ENCODE measurements around the gene VPS33A.

The VPS33A gene

GRCh38 chr12:122200541-122201175 is 65.6 kb downstream of the VPS33A start:
- H4K20me1 ChIP-seq = peaks cover 10 to 40% (median 22%) of the 10 kb centered on the region in 11 experiments; a peak in 20 of 22 replicates
- no peak overlapping the region; a peak in 1 of 20 replicates for H3K4me3 ChIP-seq
- H3K27me3 ChIP-seq = peaks cover 42 to 62% (median 48%) of the 10 kb centered on the region in 11 experiments
- TF ChIP-seq Cebpa-rat (IDR thresholded peaks at IDR 0.05) = no peak
- H3K9ac ChIP-seq = peak overlapping the region in 6 of 11 experiments; percentile 6 to 57 (median 18); a peak in 7 of 22 replicates
- H3K27ac ChIP-seq = peak overlapping the region in 1 of 11 experiments; percentile 14; a peak in 1 of 22 replicates
- H3K4me1 ChIP-seq = peaks cover 40 to 77% (median 72%) of the 10 kb centered on the region in 10 experiments
- H3K9me3 ChIP-seq (replicated peaks in 1 of 11) = peaks cover 2 to 10% (median 4%) of the 10 kb centered on the region in 11 experiments
- no peaks in the 10 kb centered on the region for H3K36me3 ChIP-seq
- H3K4me2 ChIP-seq = peak overlapping the region; percentile 62 to 95 (median 83)

DNA sequence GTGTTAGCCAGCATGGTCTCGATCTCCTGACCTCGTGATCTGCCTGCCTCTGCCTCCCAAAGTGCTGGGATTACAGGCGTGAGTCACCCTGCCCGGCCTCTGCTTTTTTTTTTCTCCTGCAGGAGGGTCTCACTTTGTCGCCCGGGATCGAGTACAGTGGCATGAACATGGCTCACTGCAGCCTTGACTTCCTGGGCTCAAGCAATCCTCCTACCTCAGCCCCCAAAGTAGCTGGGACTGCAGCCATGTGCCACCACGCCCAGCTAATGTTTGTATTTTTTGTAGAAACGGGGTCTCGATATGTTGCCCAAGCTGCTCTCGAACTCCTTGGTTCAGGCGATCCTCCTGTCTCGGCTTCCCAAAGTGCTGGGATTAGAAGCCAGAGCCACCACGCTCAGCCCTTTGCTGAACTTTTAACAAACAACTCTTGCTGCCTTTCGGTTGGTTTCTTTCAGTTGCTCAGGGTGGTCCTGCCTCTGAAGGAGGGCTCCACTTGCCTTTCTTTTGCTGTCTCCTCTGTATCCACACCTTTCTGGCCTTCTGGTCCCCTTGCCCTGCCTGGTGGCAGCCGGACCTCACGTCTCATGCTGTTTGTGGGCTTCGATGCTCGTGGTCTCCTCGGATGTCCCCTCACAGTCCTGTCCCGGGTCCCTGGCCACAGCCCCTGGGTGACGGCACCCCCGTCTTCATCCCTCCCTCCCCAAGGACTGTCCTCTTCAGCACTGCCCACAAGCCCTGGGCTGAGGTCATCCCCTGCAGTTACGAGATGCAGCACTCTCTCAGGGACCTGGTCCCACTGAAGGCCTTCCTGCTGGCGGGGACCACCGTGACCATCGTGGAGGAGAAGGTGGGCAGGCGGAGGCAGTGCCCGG is 66.6 kb downstream of the VPS33A start:
- Histone ChIP-seq H3K27ac (no peak overlapping the region), H3K27me3 (peaks cover 32 to 53% (median 39%) of the 10 kb centered on the region in 11 experiments), H3K36me3 (no peaks in the 10 kb centered on the region), H3K4me1 (peaks cover 31 to 74% (median 70%) of the 10 kb centered on the region in 10 experiments), H3K4me2 (peak overlapping the region in 9 of 11 experiments; percentile 70 to 95 (median 85); a peak in 18 of 22 replicates), H4K20me1 (peaks cover under 1 to 31% (median 12%) of the 10 kb centered on the region in 11 experiments; a peak in 20 of 22 replicates), H3K4me3 (no peak overlapping the region), H3K9me3 (replicated peaks in 1 of 11) (peaks cover 12 to 19% (median 14%) of the 10 kb centered on the region in 11 experiments), H3K9ac (peak overlapping the region in 1 of 11 experiments; percentile 57; a peak in 3 of 22 replicates)
- TF ChIP-seq Cebpa-rat (IDR thresholded peaks at IDR 0.05) = no peak

DNA sequence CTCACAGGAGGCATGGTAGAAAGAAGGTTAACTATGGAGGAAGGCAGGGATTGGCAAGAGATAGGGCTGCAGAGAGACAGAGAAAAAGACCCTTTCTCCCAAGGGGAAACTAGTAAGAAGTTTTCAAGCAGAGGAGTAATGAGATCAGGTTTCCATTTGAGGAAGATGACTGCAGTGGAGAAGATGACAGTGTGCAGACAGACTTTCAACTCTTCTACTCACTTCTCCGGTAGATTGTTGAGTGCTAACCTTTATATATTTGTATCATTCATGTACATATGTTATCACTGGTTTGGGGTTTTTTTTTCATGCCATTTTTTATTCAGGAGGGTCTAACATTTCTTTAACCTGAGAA is 68.7 kb downstream of the VPS33A start:
- H3K9ac ChIP-seq = no peak overlapping the region
- no peak overlapping the region for H3K4me3 ChIP-seq
- TF ChIP-seq Cebpa-rat (IDR thresholded peaks at IDR 0.05) = no peak
- H3K36me3 ChIP-seq = no peaks in the 10 kb centered on the region
- peaks cover 22 to 60% (median 54%) of the 10 kb centered on the region in 10 experiments for H3K4me1 ChIP-seq
- H3K9me3 ChIP-seq (replicated peaks in 1 of 11) = peaks cover 12 to 25% (median 19%) of the 10 kb centered on the region in 11 experiments
- peaks cover 0 to 13% (median 0%) of the 10 kb centered on the region in 11 experiments; a peak in 4 of 22 replicates for H4K20me1 ChIP-seq
- peak overlapping the region; percentile 22 to 94 (median 70); a peak in 21 of 22 replicates for H3K4me2 ChIP-seq
- H3K27me3 ChIP-seq = peaks cover 11 to 32% (median 17%) of the 10 kb centered on the region in 11 experiments
- H3K27ac ChIP-seq = no peak overlapping the region

DNA sequence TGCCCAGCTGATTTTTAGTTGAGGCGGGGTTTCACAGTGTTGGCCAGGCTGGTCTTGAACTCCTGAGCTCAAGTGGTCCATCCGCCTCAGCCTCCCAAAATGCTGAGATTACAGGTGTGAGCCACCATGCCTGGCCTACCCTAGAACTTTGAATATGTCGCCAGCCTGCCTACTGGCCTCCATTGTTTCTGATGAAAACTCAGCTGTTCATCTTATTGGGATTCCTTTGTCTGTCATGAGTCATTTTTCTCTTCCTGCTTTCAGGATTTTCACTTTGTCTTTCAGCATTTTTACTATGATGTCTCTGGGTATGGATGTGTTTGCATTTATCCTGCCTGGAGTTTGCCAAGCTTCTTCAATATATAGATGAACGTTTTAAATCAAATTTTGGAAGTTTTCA is 70.9 kb downstream of the VPS33A start:
- H3K27ac ChIP-seq = no peak overlapping the region
- H3K4me3 ChIP-seq = no peak overlapping the region
- H3K9me3 ChIP-seq (replicated peaks in 1 of 11) = peaks cover 12 to 25% (median 19%) of the 10 kb centered on the region in 11 experiments
- H4K20me1 ChIP-seq = peaks cover 0 to 7% (median 0%) of the 10 kb centered on the region in 11 experiments; a peak in 3 of 22 replicates
- H3K4me1 ChIP-seq = peaks cover 10 to 57% (median 52%) of the 10 kb centered on the region in 10 experiments
- no peak overlapping the region for H3K4me2 ChIP-seq
- TF ChIP-seq Cebpa-rat (IDR thresholded peaks at IDR 0.05) = no peak
- H3K36me3 ChIP-seq = no peaks in the 10 kb centered on the region
- no peak overlapping the region for H3K9ac ChIP-seq
- H3K27me3 ChIP-seq = peaks cover 0 to 10% (median 0%) of the 10 kb centered on the region in 11 experiments; a peak in 9 of 22 replicates

DNA sequence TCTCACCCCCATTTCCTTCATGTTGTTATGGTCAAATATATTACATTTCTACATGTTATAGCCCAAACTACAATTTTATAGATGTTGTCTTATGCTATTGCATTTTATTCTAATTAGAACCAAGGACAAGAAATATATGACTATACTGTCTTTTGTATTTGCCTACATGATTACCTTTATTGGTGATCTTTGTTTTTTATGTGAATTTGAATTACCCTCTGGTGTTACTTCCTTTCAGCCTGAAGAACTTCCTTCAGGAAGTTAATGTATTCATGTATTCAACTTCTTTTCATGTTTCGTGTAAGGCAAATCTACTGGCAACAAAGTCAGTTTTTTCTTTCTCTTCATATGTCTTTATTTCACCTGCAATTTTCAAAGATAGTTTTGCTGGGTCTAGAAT is 71.5 kb downstream of the VPS33A start:
- no peak overlapping the region for H3K27ac ChIP-seq
- H3K9me3 ChIP-seq (replicated peaks in 1 of 11) = peaks cover 12 to 25% (median 19%) of the 10 kb centered on the region in 11 experiments
- peaks cover 0 to 4% (median 0%) of the 10 kb centered on the region in 11 experiments; a peak in 4 of 22 replicates for H3K27me3 ChIP-seq
- H3K4me3 ChIP-seq = no peak overlapping the region
- H3K4me1 ChIP-seq = peaks cover 9 to 53% (median 46%) of the 10 kb centered on the region in 10 experiments
- no peak overlapping the region for H3K4me2 ChIP-seq
- peaks cover 0 to 7% (median 0%) of the 10 kb centered on the region in 11 experiments; a peak in 2 of 22 replicates for H4K20me1 ChIP-seq
- no peak overlapping the region for H3K9ac ChIP-seq
- TF ChIP-seq Cebpa-rat (IDR thresholded peaks at IDR 0.05) = no peak
- H3K36me3 ChIP-seq = no peaks in the 10 kb centered on the region

DNA sequence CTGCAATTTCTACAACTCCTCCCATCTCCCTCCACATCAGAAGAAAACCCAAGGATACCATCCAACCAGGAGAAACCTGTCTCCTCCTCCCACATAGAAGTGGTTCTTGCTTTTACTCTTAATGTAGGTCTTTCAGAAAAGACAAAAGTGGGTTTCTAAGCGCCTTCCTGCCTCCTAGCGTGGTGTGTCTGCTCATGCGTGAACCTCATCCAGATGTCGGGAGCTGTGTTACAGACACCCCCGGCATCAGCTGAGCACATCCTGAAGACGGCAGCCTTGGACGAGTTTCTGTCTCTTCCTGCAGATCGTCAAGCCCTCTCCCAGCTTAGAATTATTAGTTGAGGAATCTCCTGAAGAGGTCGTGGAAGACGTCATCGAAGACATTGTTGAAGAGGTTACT is 73.9 kb downstream of the VPS33A start:
- peak overlapping the region in 1 of 11 experiments; percentile 47; a peak in 2 of 22 replicates for H3K9ac ChIP-seq

GRCh38 chr12:122190842-122191668 is 75.2 kb downstream of the VPS33A start:
- Histone ChIP-seq H3K4me1 (peaks cover 0 to 29% (median 18%) of the 10 kb centered on the region in 10 experiments; a peak in 16 of 20 replicates), H3K4me3 (no peak overlapping the region), H3K4me2 (peak overlapping the region in 3 of 11 experiments; percentile 47 to 69 (median 65); a peak in 4 of 22 replicates), H3K9ac (no peak overlapping the region), H3K27ac (peak overlapping the region in 1 of 11 experiments; percentile 28; a peak in 2 of 22 replicates), H3K27me3 (no peaks in the 10 kb centered on the region), H3K9me3 (replicated peaks in 1 of 11) (peaks cover 12 to 20% (median 18%) of the 10 kb centered on the region in 11 experiments), H4K20me1 (peaks cover 0 to 7% (median 0%) of the 10 kb centered on the region in 11 experiments; a peak in 1 of 22 replicates), H3K36me3 (no peaks in the 10 kb centered on the region)
- TF ChIP-seq Cebpa-rat (IDR thresholded peaks at IDR 0.05) = no peak

More for the DNA sequence above, 73.9 kb downstream of the VPS33A start:
- Histone ChIP-seq H3K27ac (peak overlapping the region in 2 of 11 experiments; percentile 3 to 28; a peak in 2 of 22 replicates), H4K20me1 (peaks cover 0 to 7% (median 0%) of the 10 kb centered on the region in 11 experiments; a peak in 1 of 22 replicates), H3K4me2 (peak overlapping the region in 9 of 11 experiments; percentile 31 to 69 (median 61); a peak in 17 of 22 replicates), H3K36me3 (no peaks in the 10 kb centered on the region), H3K4me1 (peaks cover 0 to 36% (median 22%) of the 10 kb centered on the region in 10 experiments; a peak in 17 of 20 replicates), H3K27me3 (no peaks in the 10 kb centered on the region), H3K4me3 (no peak overlapping the region), H3K9me3 (replicated peaks in 1 of 11) (peaks cover 12 to 25% (median 19%) of the 10 kb centered on the region in 11 experiments)
- TF ChIP-seq Cebpa-rat (IDR thresholded peaks at IDR 0.05) = no peak

All from BLaER1 treated with 17β-estradiol and CSF1 and Interleukin-3, amounts not matched to agents 10 nM and 100 nM (cell line).